Measurements from ENCODE around the gene CTSD.

- no peak for TF ChIP-seq POLR2A (IDR thresholded peaks at IDR 0.05; ENCODE audit: low read length)
- no peak for TF ChIP-seq GATA1 (IDR thresholded peaks at IDR 0.05; ENCODE audit: low read depth, low read length)
Observed at GRCh38 chr11:1757861-1758610, 5.7 kb downstream of the CTSD start.
